K562 (cell line): ENCODE results near the gene BAIAP2L2. TPM values are rescaled to one million over a fixed set of nuclear protein-coding genes. Genes with fewer than 3 reads are reported as not detected.

Source experiments
- polyA plus RNA-seq, 8 experiments: library from polyadenylated mRNA; depleted of rRNA in 4 of 8; stranded (reverse) in 5 of 8; unstranded in 3 of 8; fragments of >200 nt; fragmentation: Nextera tagmentation in 2 of 8; fragmentation: Illumina TruSeq in 1 of 8; extraction: Ambion mirVana in 2 of 8; extraction: Trizol in 1 of 8; gene quantifications; 2 replicates each; pipeline versions ENCODE4 v1.2.1 to v1.2.3, GENCODE V29; 2011 to 2014; ENCODE audit warnings: inconsistent platforms in 1 of 8, missing spikeins in 1 of 8
- total RNA-seq, 7 experiments: library from RNA; depleted of rRNA in 6 of 7; stranded (reverse); fragments of >200 nt in 6 of 7; fragmentation: Illumina TruSeq in 2 of 7; extraction: Trizol in 2 of 7; gene quantifications; 2 replicates each; pipeline versions ENCODE4 v1.2.1 to v1.2.3, GENCODE V29; 2011 to 2021; ENCODE audit warnings: low replicate concordance in 1 of 7
- TF ChIP-seq, protein P1 (sequence below), 2 experiments: fragments of 450-650 bp in 1 of 2; sonication (generic) in 1 of 2; formaldehyde crosslinking in 1 of 2; IDR thresholded peaks; 2 replicates each; pipeline versions ENCODE4 v1.7.1 to v1.9.0; 2016 to 2022; ENCODE audit warnings: inconsistent platforms in 1 of 2, mild to moderate bottlenecking in 1 of 2, missing genetic modification reagents in 1 of 2

The BAIAP2L2 gene
- total and polyA plus RNA-seq, 9 of the 15 experiments (the other 6 are each of a cell fraction or from before 2014, with no cell fraction given): 0.04 to 0.22 (median 0.07) TPM; not detected in 4

- TF ChIP-seq, protein P1, sequence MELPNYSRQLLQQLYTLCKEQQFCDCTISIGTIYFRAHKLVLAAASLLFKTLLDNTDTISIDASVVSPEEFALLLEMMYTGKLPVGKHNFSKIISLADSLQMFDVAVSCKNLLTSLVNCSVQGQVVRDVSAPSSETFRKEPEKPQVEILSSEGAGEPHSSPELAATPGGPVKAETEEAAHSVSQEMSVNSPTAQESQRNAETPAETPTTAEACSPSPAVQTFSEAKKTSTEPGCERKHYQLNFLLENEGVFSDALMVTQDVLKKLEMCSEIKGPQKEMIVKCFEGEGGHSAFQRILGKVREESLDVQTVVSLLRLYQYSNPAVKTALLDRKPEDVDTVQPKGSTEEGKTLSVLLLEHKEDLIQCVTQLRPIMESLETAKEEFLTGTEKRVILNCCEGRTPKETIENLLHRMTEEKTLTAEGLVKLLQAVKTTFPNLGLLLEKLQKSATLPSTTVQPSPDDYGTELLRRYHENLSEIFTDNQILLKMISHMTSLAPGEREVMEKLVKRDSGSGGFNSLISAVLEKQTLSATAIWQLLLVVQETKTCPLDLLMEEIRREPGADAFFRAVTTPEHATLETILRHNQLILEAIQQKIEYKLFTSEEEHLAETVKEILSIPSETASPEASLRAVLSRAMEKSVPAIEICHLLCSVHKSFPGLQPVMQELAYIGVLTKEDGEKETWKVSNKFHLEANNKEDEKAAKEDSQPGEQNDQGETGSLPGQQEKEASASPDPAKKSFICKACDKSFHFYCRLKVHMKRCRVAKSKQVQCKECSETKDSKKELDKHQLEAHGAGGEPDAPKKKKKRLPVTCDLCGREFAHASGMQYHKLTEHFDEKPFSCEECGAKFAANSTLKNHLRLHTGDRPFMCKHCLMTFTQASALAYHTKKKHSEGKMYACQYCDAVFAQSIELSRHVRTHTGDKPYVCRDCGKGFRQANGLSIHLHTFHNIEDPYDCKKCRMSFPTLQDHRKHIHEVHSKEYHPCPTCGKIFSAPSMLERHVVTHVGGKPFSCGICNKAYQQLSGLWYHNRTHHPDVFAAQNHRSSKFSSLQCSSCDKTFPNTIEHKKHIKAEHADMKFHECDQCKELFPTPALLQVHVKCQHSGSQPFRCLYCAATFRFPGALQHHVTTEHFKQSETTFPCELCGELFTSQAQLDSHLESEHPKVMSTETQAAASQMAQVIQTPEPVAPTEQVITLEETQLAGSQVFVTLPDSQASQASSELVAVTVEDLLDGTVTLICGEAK (IDR thresholded peaks at IDR 0.05): peak; percentile 39; the same call in 1 of the 2 replicates
- TF ChIP-seq, protein P1 (CRISPR knock-in tag; IDR thresholded peaks at IDR 0.05): no peak; the same call in 1 of the 2 replicates
Observed at GRCh38 chr22:38136607-38137006, 26.1 kb upstream of the BAIAP2L2 start (continued).
